SK-N-SH (cell line): ENCODE data around the gene WTIP. TPM values are rescaled to one million over a fixed set of nuclear protein-coding genes. Genes with fewer than 3 reads are reported as not detected.

Experiments
- CTCF ChIA-PET: fragments of 300-600, 350-600 bp; formaldehyde crosslinking; extraction: SDS; loops from one replicate; lab custom pipeline; 2021; lab: Yijun Ruan, JAX
- POLR2A ChIA-PET: fragments of 350-600 bp; sonication (Branson Sonifier 250); formaldehyde crosslinking; extraction: SDS; loops from one replicate; lab custom pipeline; 2020; ENCODE audit warnings: antibody characterized with exemption, inconsistent platforms; lab: Yijun Ruan, JAX
- DNase-seq: peaks from one replicate; pipeline ENCODE4 v3.0.0; 2012
- H2AFZ ChIP-seq: fragments of 200-600 bp; sonication (generic); 2 replicates; pipeline ENCODE4 v1.8.1; 2016; ENCODE audit warnings: antibody characterized with exemption, mild to moderate bottlenecking, low read depth
- H3F3A ChIP-seq: fragments of 200-600 bp; sonication (generic); replicated peaks from 2 replicates; pipeline ENCODE3; 2016; ENCODE audit warnings: antibody characterized with exemption, mild to moderate bottlenecking; ENCODE audit not compliant: insufficient read depth
- H3K27ac ChIP-seq, 2 experiments: fragments of 200-500 bp in 1 of 2; fragments of 200-600 bp in 1 of 2; sonication (Bioruptor generic) in 1 of 2; sonication (generic), shearing (Covaris generic) in 1 of 2; 2 replicates each; pipeline versions ENCODE4 v1.5.1 to v1.6.1; 2014 to 2016; ENCODE audit warnings: low read depth in 2 of 2, inconsistent platforms in 1 of 2, low read length in 1 of 2, mild to moderate bottlenecking in 1 of 2, mixed read lengths in 1 of 2
- H3K27me3 ChIP-seq: fragments of 200-600 bp; sonication (generic), shearing (Covaris generic); 2 replicates; pipeline ENCODE4 v1.6.1; 2016; ENCODE audit warnings: mixed run types; ENCODE audit not compliant: insufficient read depth
- H3K36me3 ChIP-seq, 2 experiments: fragments of 200-500 bp in 1 of 2; fragments of 200-600 bp in 1 of 2; sonication (Bioruptor generic) in 1 of 2; sonication (generic) in 1 of 2; replicated peaks in 1 of 2; 2 replicates each; pipeline versions ENCODE3 to v1.5.1; 2014 to 2016; ENCODE audit warnings: low read length in 1 of 2, mild to moderate bottlenecking in 1 of 2; ENCODE audit not compliant: insufficient read depth in 2 of 2, control insufficient read depth in 1 of 2
- H3K4me1 ChIP-seq, 2 experiments: fragments of 200-500 bp in 1 of 2; fragments of 200-600 bp in 1 of 2; sonication (Bioruptor generic) in 1 of 2; sonication (generic), shearing (Covaris generic) in 1 of 2; 2 replicates each; pipeline versions ENCODE4 v1.5.1 to v1.6.1; 2014 to 2016; ENCODE audit warnings: low read depth in 1 of 2, low read length in 1 of 2, mixed run types in 1 of 2; ENCODE audit not compliant: insufficient read depth in 2 of 2, control insufficient read depth in 1 of 2
- H3K4me2 ChIP-seq: fragments of 200-600 bp; sonication (generic), shearing (Covaris generic); 2 replicates; pipeline ENCODE4 v1.6.1; 2017; ENCODE audit warnings: mixed run types
- H3K4me3 ChIP-seq, 2 experiments: fragments of 200-500 bp in 1 of 2; fragments of 200-600 bp in 1 of 2; sonication (Bioruptor generic) in 1 of 2; sonication (generic), shearing (Covaris generic) in 1 of 2; 2 replicates each; pipeline versions ENCODE4 v1.5.1 to v1.8.1; 2014 to 2016; ENCODE audit warnings: low read depth in 2 of 2, inconsistent platforms in 1 of 2, low read length in 1 of 2, mild to moderate bottlenecking in 1 of 2, mixed read lengths in 1 of 2, moderate library complexity in 1 of 2
- H3K79me2 ChIP-seq: fragments of 200-600 bp; sonication (generic); 2 replicates; pipeline ENCODE4 v1.8.1; 2017; ENCODE audit warnings: mild to moderate bottlenecking; ENCODE audit not compliant: insufficient read depth
- H3K9ac ChIP-seq: fragments of 200-600 bp; sonication (generic); 2 replicates; pipeline ENCODE4 v1.6.1; 2017; ENCODE audit warnings: mixed run types
- H3K9me2 ChIP-seq: fragments of 200-600 bp; sonication (generic); 2 replicates; pipeline ENCODE4 v1.6.1; 2017; ENCODE audit warnings: mixed run types
- H3K9me3 ChIP-seq: fragments of 200-600 bp; sonication (generic); 2 replicates; pipeline ENCODE4 v1.6.1; 2017; ENCODE audit warnings: mixed run types, mild to moderate bottlenecking, moderate library complexity
- H4K20me1 ChIP-seq: fragments of 200-600 bp; sonication (generic); 2 replicates; pipeline ENCODE4 v1.6.1; 2017; ENCODE audit warnings: mild to moderate bottlenecking, mixed run types; ENCODE audit not compliant: insufficient read depth
- ELF1 ChIP-seq: IDR thresholded peaks from 2 replicates; pipeline ENCODE4 v1.4.0; 2012
- EZH2phosphoT487 ChIP-seq: fragments of 200-600 bp; sonication (generic); IDR thresholded peaks from 2 replicates; pipeline ENCODE4 v1.6.1; 2017; ENCODE audit warnings: low read depth, mixed run types, mild to moderate bottlenecking, antibody characterized with exemption, moderate library complexity, borderline replicate concordance
- FOXJ3 ChIP-seq: sonication (generic); formaldehyde crosslinking; IDR thresholded peaks from 2 replicates; pipeline ENCODE4 v1.5.1; 2020; ENCODE audit warnings: mild to moderate bottlenecking, missing genetic modification reagents
- FOXM1 ChIP-seq: IDR thresholded peaks from 2 replicates; pipeline ENCODE4 v1.4.0; 2012; ENCODE audit warnings: low read depth, mild to moderate bottlenecking
- GABPA ChIP-seq: IDR thresholded peaks from 2 replicates; pipeline ENCODE4 v1.4.0; 2012; ENCODE audit warnings: low read depth, mild to moderate bottlenecking
- GATA2 ChIP-seq: sonication (generic); formaldehyde crosslinking; IDR thresholded peaks from 2 replicates; pipeline ENCODE4 v1.5.0; 2020; ENCODE audit warnings: mild to moderate bottlenecking, missing genetic modification reagents
- JUND ChIP-seq: IDR thresholded peaks from 2 replicates; pipeline ENCODE4 v1.4.0; 2012
- MEF2A ChIP-seq: IDR thresholded peaks from 2 replicates; pipeline ENCODE4 v1.4.0; 2012; ENCODE audit warnings: low read depth, borderline replicate concordance
- NRF1 ChIP-seq: IDR thresholded peaks from 2 replicates; pipeline ENCODE4 v1.6.1; 2012; ENCODE audit warnings: low read depth, mild to moderate bottlenecking, low read length
- POLR2AphosphoS5 ChIP-seq: IDR thresholded peaks from 2 replicates; pipeline ENCODE4 v1.6.1; 2012; ENCODE audit warnings: low read depth, low read length
- RCOR1 ChIP-seq: fragments of 150-350 bp; IDR thresholded peaks from 2 replicates; pipeline ENCODE4 v1.6.1; 2017; ENCODE audit warnings: antibody characterized with exemption, low read length
- RFX5 ChIP-seq: IDR thresholded peaks from 2 replicates; pipeline ENCODE4 v1.6.1; 2012; ENCODE audit warnings: mild to moderate bottlenecking, improper control_type of control experiment, low read length
- SIN3A ChIP-seq: IDR thresholded peaks from 2 replicates; pipeline ENCODE4 v1.6.1; 2012; ENCODE audit warnings: low read depth, mild to moderate bottlenecking, low read length, moderate library complexity, borderline replicate concordance
- SMC3 ChIP-seq: IDR thresholded peaks from 2 replicates; pipeline ENCODE4 v1.6.1; 2012; ENCODE audit warnings: low read depth, low read length, improper control_type of control experiment
- TAF1 ChIP-seq: IDR thresholded peaks from 2 replicates; pipeline ENCODE4 v1.6.1; 2012; ENCODE audit warnings: low read depth, mild to moderate bottlenecking, low read length, moderate library complexity, borderline replicate concordance
- TCF12 ChIP-seq: IDR thresholded peaks from 2 replicates; pipeline ENCODE4 v1.4.0; 2012
- TEAD4 ChIP-seq: IDR thresholded peaks from 2 replicates; pipeline ENCODE4 v1.4.0; 2012; ENCODE audit warnings: mild to moderate bottlenecking, borderline replicate concordance; ENCODE audit not compliant: insufficient read depth
- YY1 ChIP-seq: IDR thresholded peaks from 2 replicates; pipeline ENCODE4 v1.4.0; 2012; ENCODE audit warnings: low read depth, mild to moderate bottlenecking
- whole genome bisulfite sequencing: methylation state at CpG from one replicate; pipeline ENCODE4 v1.1.6; 2017; ENCODE audit warnings: low lambda C conversion rate; 5-methylcytosine and 5-hydroxymethylcytosine counted together
- polyA plus RNA-seq, 3 experiments: library from polyadenylated mRNA; depleted of rRNA; stranded (reverse); fragments of >200 nt; gene quantifications; 2 replicates each; pipeline ENCODE4 v1.2.3, GENCODE V29; 2012
- TF ChIP-seq, protein P1 (sequence below): fragments of 150-350 bp; IDR thresholded peaks from 2 replicates; pipeline ENCODE4 v1.6.1; 2016; ENCODE audit warnings: mild to moderate bottlenecking, low read depth, low read length
- TF ChIP-seq, protein P2 (sequence below): IDR thresholded peaks from 2 replicates; pipeline ENCODE4 v1.6.1; 2012; ENCODE audit warnings: mild to moderate bottlenecking, low read depth, low read length, moderate library complexity

WTIP gene
- polyA plus RNA-seq, 1 of the 3 experiments (the other 2 are of a cell fraction) = 27.7 TPM

DNA sequence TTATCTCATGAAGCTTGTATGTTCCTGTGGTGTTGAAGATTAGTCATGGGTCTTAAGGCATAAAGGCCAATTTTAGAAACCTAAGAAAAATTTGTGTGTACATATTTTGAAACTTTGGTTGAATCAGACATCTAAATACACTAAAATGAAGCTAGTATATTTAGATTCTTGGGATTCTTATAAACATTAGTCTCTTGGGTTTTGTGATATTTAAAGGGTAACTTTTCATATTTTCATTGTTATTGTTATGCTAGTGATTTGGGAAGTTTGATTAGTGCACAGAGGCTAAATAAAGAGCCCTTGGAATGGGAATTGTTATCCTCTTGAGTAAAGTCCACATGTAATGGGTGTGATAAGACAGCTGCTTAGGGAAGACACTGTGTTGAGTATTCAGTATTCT lies 28.8 kb upstream of the WTIP start:
- Histone ChIP-seq H2AFZ (no peak overlapping the region), H3K9ac (no peak overlapping the region), H3K36me3 (peaks cover 64 to 80% of the 10 kb centered on the region in 2 experiments), H3K4me1 (peaks cover 2 to 6% of the 10 kb centered on the region in 2 experiments; a peak in 1 of 4 replicates), H3K79me2 (peaks cover 60% of the 10 kb centered on the region), H3K27ac (0 out of 4 replicates have a peak overlapping the region, but pooled peaks of 1 of the 2 experiments have one; percentile 11), H3K9me2 (no peaks in the 10 kb centered on the region), H3F3A (peaks cover 11% of the 10 kb centered on the region), H3K4me2 (no peak overlapping the region), H3K27me3 (no peaks in the 10 kb centered on the region), H3K4me3 (no peak overlapping the region), H3K9me3 (no peaks in the 10 kb centered on the region), H4K20me1 (peaks cover 9% of the 10 kb centered on the region; the same call in 1 of the 2 replicates)
- CTCF ChIA-PET = no interaction called here
- TF ChIP-seq FOXM1 (no peak), POLR2AphosphoS5 (no peak), RFX5 (no peak), ELF1 (no peak), EZH2phosphoT487 (no peak), YY1 (no peak)
- no peak for DNase-seq
- POLR2A ChIA-PET = no interaction called here

DNA sequence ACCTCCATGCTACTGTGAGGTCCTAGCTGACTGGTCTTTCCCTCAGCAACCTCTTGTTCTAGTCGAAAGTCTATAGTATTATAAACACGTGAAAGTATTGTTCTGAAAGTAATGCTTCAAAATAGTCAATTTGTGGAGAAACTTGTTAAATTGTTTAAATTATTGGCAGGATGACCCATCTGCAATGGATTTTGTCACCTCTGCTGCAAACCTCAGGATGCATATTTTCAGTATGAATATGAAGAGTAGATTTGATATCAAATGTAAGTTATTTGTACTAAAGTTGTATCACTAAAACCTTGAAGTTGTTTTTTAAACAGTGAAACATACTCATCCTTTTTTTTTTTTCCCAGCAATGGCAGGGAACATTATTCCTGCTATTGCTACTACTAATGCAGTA lies 27.5 kb upstream of the WTIP start:
- peaks cover 70 to 78% of the 10 kb centered on the region in 2 experiments for H3K36me3 ChIP-seq
- H3K9me2 ChIP-seq = no peaks in the 10 kb centered on the region
- H3F3A ChIP-seq = peaks cover 11% of the 10 kb centered on the region
- CTCF ChIA-PET = no interaction called here
- no peak overlapping the region for H3K27ac ChIP-seq
- H3K4me2 ChIP-seq = no peak overlapping the region
- 93% methylated on average over 2 of the region's 2 CpGs for WGBS
- H4K20me1 ChIP-seq = peaks cover 9% of the 10 kb centered on the region; the same call in 1 of the 2 replicates
- no peaks in the 10 kb centered on the region for H3K27me3 ChIP-seq
- POLR2A ChIA-PET = no interaction called here
- H3K9ac ChIP-seq = no peak overlapping the region
- no peaks in the 10 kb centered on the region for H3K9me3 ChIP-seq
- TF ChIP-seq JUND (no peak), TAF1 (no peak), TEAD4 (no peak), SIN3A (no peak), GATA2 (CRISPR knock-in tag) (no peak), ELF1 (no peak), MEF2A (no peak), GABPA (no peak)
- peaks cover 2 to 6% of the 10 kb centered on the region in 2 experiments; a peak in 2 of 4 replicates for H3K4me1 ChIP-seq
- no peak for DNase-seq
- H3K4me3 ChIP-seq = no peak overlapping the region
- peaks cover 71% of the 10 kb centered on the region for H3K79me2 ChIP-seq
- no peak overlapping the region for H2AFZ ChIP-seq

DNA sequence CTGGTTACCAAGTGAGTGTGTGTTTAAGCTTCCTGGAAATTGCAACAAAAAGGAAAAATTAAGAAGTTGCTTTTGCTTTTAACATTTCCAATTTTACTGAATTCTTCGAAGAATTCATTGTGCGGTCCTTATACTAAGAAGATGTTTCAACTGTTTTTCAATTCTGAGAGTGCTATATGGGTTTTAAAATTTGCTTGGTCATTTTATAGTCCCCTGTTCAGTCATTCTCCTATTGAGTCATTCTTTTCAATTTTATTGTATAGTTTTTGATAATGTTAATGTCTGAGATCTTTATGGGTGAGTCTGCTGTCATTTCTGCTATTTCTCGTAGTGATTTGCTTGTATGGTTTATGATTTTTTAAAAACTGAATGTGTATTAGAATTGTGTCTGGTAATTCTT lies 26.9 kb upstream of the WTIP start:
- 94% methylated on average over 3 of the region's 3 CpGs for WGBS
- H3K27me3 ChIP-seq = no peaks in the 10 kb centered on the region
- H3F3A ChIP-seq = peaks cover 9% of the 10 kb centered on the region
- DNase-seq = no peak
- ChIA-PET POLR2A (no interaction called here), CTCF (no interaction called here)
- peaks cover 9% of the 10 kb centered on the region; the same call in 1 of the 2 replicates for H4K20me1 ChIP-seq
- H3K4me3 ChIP-seq = no peak overlapping the region
- H3K36me3 ChIP-seq = peaks cover 70 to 78% of the 10 kb centered on the region in 2 experiments
- no peak overlapping the region for H2AFZ ChIP-seq
- peaks cover 75% of the 10 kb centered on the region for H3K79me2 ChIP-seq
- H3K27ac ChIP-seq = no peak overlapping the region
- H3K9me2 ChIP-seq = no peaks in the 10 kb centered on the region
- no peak overlapping the region for H3K9ac ChIP-seq
- H3K4me2 ChIP-seq = no peak overlapping the region
- H3K4me1 ChIP-seq = peaks cover 2 to 6% of the 10 kb centered on the region in 2 experiments; a peak in 2 of 4 replicates
- H3K9me3 ChIP-seq = no peaks in the 10 kb centered on the region
- TF ChIP-seq NRF1 (no peak), JUND (no peak), FOXM1 (no peak), SMC3 (no peak), RCOR1 (no peak), FOXJ3 (CRISPR knock-in tag) (no peak), TAF1 (no peak), TCF12 (no peak), MEF2A (no peak), POLR2AphosphoS5 (no peak)
- TF ChIP-seq, protein P1, sequence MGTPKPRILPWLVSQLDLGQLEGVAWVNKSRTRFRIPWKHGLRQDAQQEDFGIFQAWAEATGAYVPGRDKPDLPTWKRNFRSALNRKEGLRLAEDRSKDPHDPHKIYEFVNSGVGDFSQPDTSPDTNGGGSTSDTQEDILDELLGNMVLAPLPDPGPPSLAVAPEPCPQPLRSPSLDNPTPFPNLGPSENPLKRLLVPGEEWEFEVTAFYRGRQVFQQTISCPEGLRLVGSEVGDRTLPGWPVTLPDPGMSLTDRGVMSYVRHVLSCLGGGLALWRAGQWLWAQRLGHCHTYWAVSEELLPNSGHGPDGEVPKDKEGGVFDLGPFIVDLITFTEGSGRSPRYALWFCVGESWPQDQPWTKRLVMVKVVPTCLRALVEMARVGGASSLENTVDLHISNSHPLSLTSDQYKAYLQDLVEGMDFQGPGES = no peak
- TF ChIP-seq, protein P2, sequence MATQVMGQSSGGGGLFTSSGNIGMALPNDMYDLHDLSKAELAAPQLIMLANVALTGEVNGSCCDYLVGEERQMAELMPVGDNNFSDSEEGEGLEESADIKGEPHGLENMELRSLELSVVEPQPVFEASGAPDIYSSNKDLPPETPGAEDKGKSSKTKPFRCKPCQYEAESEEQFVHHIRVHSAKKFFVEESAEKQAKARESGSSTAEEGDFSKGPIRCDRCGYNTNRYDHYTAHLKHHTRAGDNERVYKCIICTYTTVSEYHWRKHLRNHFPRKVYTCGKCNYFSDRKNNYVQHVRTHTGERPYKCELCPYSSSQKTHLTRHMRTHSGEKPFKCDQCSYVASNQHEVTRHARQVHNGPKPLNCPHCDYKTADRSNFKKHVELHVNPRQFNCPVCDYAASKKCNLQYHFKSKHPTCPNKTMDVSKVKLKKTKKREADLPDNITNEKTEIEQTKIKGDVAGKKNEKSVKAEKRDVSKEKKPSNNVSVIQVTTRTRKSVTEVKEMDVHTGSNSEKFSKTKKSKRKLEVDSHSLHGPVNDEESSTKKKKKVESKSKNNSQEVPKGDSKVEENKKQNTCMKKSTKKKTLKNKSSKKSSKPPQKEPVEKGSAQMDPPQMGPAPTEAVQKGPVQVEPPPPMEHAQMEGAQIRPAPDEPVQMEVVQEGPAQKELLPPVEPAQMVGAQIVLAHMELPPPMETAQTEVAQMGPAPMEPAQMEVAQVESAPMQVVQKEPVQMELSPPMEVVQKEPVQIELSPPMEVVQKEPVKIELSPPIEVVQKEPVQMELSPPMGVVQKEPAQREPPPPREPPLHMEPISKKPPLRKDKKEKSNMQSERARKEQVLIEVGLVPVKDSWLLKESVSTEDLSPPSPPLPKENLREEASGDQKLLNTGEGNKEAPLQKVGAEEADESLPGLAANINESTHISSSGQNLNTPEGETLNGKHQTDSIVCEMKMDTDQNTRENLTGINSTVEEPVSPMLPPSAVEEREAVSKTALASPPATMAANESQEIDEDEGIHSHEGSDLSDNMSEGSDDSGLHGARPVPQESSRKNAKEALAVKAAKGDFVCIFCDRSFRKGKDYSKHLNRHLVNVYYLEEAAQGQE = no peak
